Measurements from ENCODE around the gene U2AF1L4. TPM values are rescaled to one million over a fixed set of nuclear protein-coding genes. Genes with fewer than 3 reads are reported as not detected.
A peak's percentile ranks its signal among the peaks of the same experiment; 100 is the strongest.

The U2AF1L4 gene
- total RNA-seq, 4 donors from 2014 or later, result 34.8 to 122 (median 44.9) TPM

- H3K27ac ChIP-seq, result no peak overlapping the region
- intact Hi-C loops (cut with DNase I; ENCODE audit: low total_unique reads), result no loop called here
- H3K27me3 ChIP-seq, result no peaks in the 10 kb centered on the region
- H3K9me3 ChIP-seq, result no peaks in the 10 kb centered on the region
- H3K36me3 ChIP-seq, result no peaks in the 10 kb centered on the region
- TF ChIP-seq POLR2AphosphoS5 (IDR thresholded peaks at IDR 0.05) (no peak), CTCF (IDR thresholded peaks at IDR 0.05) (no peak), POLR2A (IDR thresholded peaks at IDR 0.05) (no peak), EP300 (IDR thresholded peaks at IDR 0.05; ENCODE audit: low read depth) (no peak)
- H3K4me3 ChIP-seq, result no peak overlapping the region
- WGBS, 2 donors (ENCODE audit: low coverage in 1 of 2), result 78 to 91% methylated on average over 5 to 8 of the region's 8 CpGs
- no peak for DNase-seq
- H3K4me1 ChIP-seq, result peaks cover 4 to 15% (median 13%) of the 10 kb centered on the region in 4 donors
- in situ Hi-C loops (cut with MboI; ENCODE audit: low pct_ligation_motif_present in 1 of 4, low pct_unique_long_range_greater_than_20kb in 1 of 4, low sequenced_read_pairs in 3 of 4), result no loop called here
These were observed 33.8 kb upstream of the U2AF1L4 start for GRCh38 chr19:35779033-35779432.

GRCh38 chr19:35777961-35778360 is 32.7 kb upstream of the U2AF1L4 start:
- 87% methylated on average over 7 of the region's 7 CpGs; no CpG with 5 or more reads in 1 of the 2 donors for WGBS, 2 donors (ENCODE audit: low coverage in 1 of 2)
- in situ Hi-C loops (cut with MboI; ENCODE audit: low pct_ligation_motif_present in 1 of 4, low pct_unique_long_range_greater_than_20kb in 1 of 4, low sequenced_read_pairs in 3 of 4) (no loop called here), intact Hi-C loops (cut with DNase I; ENCODE audit: low total_unique reads) (no loop called here)
- no peak overlapping the region for H3K27ac ChIP-seq
- no peak for DNase-seq
- H3K4me1 ChIP-seq, result peaks cover 4 to 15% (median 13%) of the 10 kb centered on the region in 4 donors
- TF ChIP-seq CTCF (IDR thresholded peaks at IDR 0.05) (no peak), EP300 (IDR thresholded peaks at IDR 0.05; ENCODE audit: low read depth) (no peak), POLR2A (IDR thresholded peaks at IDR 0.05) (no peak), POLR2AphosphoS5 (IDR thresholded peaks at IDR 0.05) (no peak)
- H3K4me3 ChIP-seq, result no peak overlapping the region
- H3K27me3 ChIP-seq, result no peaks in the 10 kb centered on the region
- H3K36me3 ChIP-seq, result no peaks in the 10 kb centered on the region
- no peaks in the 10 kb centered on the region for H3K9me3 ChIP-seq

GRCh38 chr19:35777086-35777841 is 32.0 kb upstream of the U2AF1L4 start:
- H3K4me1 ChIP-seq, result peaks cover 4 to 15% (median 13%) of the 10 kb centered on the region in 4 donors
- WGBS, 2 donors (ENCODE audit: low coverage in 1 of 2), result 71% methylated on average over 19 of the region's 19 CpGs; no CpG with 5 or more reads in 1 of the 2 donors
- no peak overlapping the region for H3K4me3 ChIP-seq
- no peak for DNase-seq
- intact Hi-C loops (cut with DNase I; ENCODE audit: low total_unique reads), result no loop called here
- no peaks in the 10 kb centered on the region for H3K36me3 ChIP-seq
- TF ChIP-seq CTCF (IDR thresholded peaks at IDR 0.05) (no peak), POLR2A (IDR thresholded peaks at IDR 0.05) (no peak), EP300 (IDR thresholded peaks at IDR 0.05; ENCODE audit: low read depth) (no peak), POLR2AphosphoS5 (IDR thresholded peaks at IDR 0.05) (no peak)
- H3K9me3 ChIP-seq, result no peaks in the 10 kb centered on the region
- no peak overlapping the region for H3K27ac ChIP-seq
- H3K27me3 ChIP-seq, result no peaks in the 10 kb centered on the region
- in situ Hi-C loops (cut with MboI; ENCODE audit: low pct_ligation_motif_present in 1 of 4, low pct_unique_long_range_greater_than_20kb in 1 of 4, low sequenced_read_pairs in 3 of 4), result no loop called here

GRCh38 chr19:35776102-35776788 is 31.0 kb upstream of the U2AF1L4 start:
- TF ChIP-seq POLR2AphosphoS5 (IDR thresholded peaks at IDR 0.05) (no peak), EP300 (IDR thresholded peaks at IDR 0.05; ENCODE audit: low read depth) (no peak), POLR2A (IDR thresholded peaks at IDR 0.05) (no peak), CTCF (IDR thresholded peaks at IDR 0.05) (no peak)
- Histone ChIP-seq H3K9me3 (no peaks in the 10 kb centered on the region), H3K27me3 (no peaks in the 10 kb centered on the region), H3K4me3 (peak overlapping the region; percentile 56 to 90 (median 80)), H3K36me3 (no peaks in the 10 kb centered on the region), H3K27ac (peak overlapping the region in 1 of 4 donors; percentile 56), H3K4me1 (peaks cover 4 to 15% (median 13%) of the 10 kb centered on the region in 4 donors)
- in situ Hi-C loops (cut with MboI; ENCODE audit: low pct_ligation_motif_present in 1 of 4, low pct_unique_long_range_greater_than_20kb in 1 of 4, low sequenced_read_pairs in 3 of 4) (no loop called here), intact Hi-C loops (cut with DNase I; ENCODE audit: low total_unique reads) (no loop called here)
- 20 to 58% methylated on average over 3 to 13 of the region's 13 CpGs for WGBS, 2 donors (ENCODE audit: low coverage in 1 of 2)
- no peak for DNase-seq

All from transverse colon (tissue), 4 donors.